Measurements from ENCODE around the gene FAF2.

Gene FAF2

GRCh38 chr5:176529116-176529740 lies 81.0 kb downstream of the FAF2 start:
- no peak for DNase-seq (ENCODE audit: low read depth in 2 of 2)
- TF ChIP-seq, protein P1, sequence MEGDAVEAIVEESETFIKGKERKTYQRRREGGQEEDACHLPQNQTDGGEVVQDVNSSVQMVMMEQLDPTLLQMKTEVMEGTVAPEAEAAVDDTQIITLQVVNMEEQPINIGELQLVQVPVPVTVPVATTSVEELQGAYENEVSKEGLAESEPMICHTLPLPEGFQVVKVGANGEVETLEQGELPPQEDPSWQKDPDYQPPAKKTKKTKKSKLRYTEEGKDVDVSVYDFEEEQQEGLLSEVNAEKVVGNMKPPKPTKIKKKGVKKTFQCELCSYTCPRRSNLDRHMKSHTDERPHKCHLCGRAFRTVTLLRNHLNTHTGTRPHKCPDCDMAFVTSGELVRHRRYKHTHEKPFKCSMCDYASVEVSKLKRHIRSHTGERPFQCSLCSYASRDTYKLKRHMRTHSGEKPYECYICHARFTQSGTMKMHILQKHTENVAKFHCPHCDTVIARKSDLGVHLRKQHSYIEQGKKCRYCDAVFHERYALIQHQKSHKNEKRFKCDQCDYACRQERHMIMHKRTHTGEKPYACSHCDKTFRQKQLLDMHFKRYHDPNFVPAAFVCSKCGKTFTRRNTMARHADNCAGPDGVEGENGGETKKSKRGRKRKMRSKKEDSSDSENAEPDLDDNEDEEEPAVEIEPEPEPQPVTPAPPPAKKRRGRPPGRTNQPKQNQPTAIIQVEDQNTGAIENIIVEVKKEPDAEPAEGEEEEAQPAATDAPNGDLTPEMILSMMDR (IDR thresholded peaks at IDR 0.05; ENCODE audit: low read depth, low read length): no peak
- no peak overlapping the region for H3K4me3 ChIP-seq (replicated peaks in 1 of 2; ENCODE audit: low read depth in 2 of 2, low read length in 2 of 2)

GRCh38 chr5:176529741-176530141 lies 81.6 kb downstream of the FAF2 start:
- TF ChIP-seq, protein P1 (IDR thresholded peaks at IDR 0.05; ENCODE audit: low read depth, low read length): no peak
- no peak for DNase-seq (ENCODE audit: low read depth in 2 of 2)
- H3K4me3 ChIP-seq (replicated peaks in 1 of 2; ENCODE audit: low read depth in 2 of 2, low read length in 2 of 2): no peak overlapping the region

DNA sequence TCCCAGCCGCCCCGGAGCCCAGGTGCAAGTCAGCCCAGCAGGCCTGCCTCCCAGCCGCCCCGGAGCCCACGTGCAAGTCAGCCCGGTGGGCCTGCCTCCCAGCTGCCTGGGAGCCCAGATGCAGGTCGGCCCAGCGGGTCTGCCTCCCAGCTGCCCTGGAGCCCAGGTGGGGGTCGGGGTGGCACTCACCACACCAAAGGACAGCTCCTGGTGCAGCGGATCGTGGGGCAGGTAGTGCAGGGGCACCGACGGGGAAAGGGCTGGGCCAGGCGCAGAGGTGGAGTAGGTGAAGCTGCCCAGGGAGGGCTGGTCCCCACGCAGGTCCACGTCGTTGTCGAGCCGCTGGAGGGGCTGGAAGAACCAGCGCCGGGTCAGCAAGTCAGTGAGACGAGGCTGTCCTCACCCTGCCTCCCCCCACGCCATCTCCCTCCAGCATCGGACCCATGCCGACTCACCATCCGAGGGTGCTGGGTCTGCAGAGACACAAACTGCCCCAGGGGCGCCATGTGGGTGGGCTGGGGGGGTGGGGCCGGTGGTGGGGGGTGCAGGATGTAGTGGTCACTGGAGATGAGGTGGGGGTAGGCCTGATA lies 82.3 kb downstream of the FAF2 start:
- TF ChIP-seq, protein P1 (IDR thresholded peaks at IDR 0.05; ENCODE audit: low read depth, low read length): no peak
- DNase-seq (ENCODE audit: low read depth in 2 of 2): no peak
- H3K4me3 ChIP-seq (replicated peaks in 1 of 2; ENCODE audit: low read depth in 2 of 2, low read length in 2 of 2): no peak overlapping the region

DNA sequence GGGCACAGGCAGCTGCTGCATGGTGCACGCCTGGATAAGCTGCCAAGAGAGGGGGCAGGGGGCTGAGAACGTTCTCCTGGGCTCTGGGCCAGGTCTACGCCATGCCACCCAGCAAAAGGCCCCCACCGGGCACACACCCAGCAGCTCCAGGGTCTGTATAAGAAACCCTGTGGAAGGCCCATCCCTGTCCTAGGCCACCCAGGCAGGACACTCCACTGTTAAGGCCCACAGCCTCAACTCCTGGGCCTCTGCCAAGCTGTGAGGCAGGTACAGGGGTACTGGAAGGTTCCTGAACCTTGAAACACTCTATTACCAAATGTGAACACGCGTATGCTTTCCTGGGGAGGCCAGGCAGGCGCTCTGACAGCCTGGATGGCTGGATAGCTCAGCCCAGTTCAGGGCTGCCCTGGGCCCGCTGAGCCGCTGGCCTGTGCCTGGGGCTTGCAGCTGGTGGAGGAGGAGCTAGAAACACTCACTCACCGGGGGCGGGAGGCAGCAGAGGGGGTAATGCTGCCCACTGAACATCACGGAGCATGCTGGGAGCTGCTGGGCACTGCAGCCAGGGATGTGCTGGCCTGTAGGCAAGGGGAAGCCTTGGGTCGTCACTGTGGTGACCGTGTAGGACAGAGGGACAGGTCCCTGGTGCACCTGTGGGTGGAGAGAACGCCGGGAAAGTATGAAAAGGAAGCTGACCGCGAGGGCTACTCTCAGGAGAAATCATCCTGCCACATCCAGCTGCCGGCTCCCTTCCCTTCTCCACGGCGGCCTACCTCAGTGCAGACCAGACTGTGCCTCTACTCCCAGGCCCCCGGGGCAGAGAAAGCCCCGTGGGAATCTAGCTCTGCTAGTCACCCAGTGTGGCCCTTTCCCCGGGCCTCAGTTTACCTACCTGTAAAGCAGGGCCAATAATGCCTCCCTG lies 83.1 kb downstream of the FAF2 start:
- TF ChIP-seq, protein P1 (IDR thresholded peaks at IDR 0.05; ENCODE audit: low read depth, low read length): no peak
- H3K4me3 ChIP-seq (replicated peaks in 1 of 2; ENCODE audit: low read depth in 2 of 2, low read length in 2 of 2): no peak overlapping the region
- DNase-seq (ENCODE audit: low read depth in 2 of 2): no peak

GRCh38 chr5:176531902-176532493 lies 83.8 kb downstream of the FAF2 start:
- no peak overlapping the region for H3K4me3 ChIP-seq (replicated peaks in 1 of 2; ENCODE audit: low read depth in 2 of 2, low read length in 2 of 2)
- TF ChIP-seq, protein P1 (IDR thresholded peaks at IDR 0.05; ENCODE audit: low read depth, low read length): no peak
- DNase-seq (ENCODE audit: low read depth in 2 of 2): no peak

GRCh38 chr5:176532795-176533194 lies 84.6 kb downstream of the FAF2 start:
- H3K4me3 ChIP-seq (replicated peaks in 1 of 2; ENCODE audit: low read depth in 2 of 2, low read length in 2 of 2): no peak overlapping the region
- no peak for DNase-seq (ENCODE audit: low read depth in 2 of 2)
- TF ChIP-seq, protein P1 (IDR thresholded peaks at IDR 0.05; ENCODE audit: low read depth, low read length): no peak
